Ascending aorta (tissue), 2 donors: ENCODE data around the gene NEXMIF. TPM values are rescaled to one million over a fixed set of nuclear protein-coding genes. Genes with fewer than 3 reads are reported as not detected.
"Not testable (repeated sequence)": the region's sequence is repeated elsewhere in the genome, so short reads cannot be mapped to it uniquely, and the experiment has no call there.

Experiments
- DNase-seq, 2 donors: peaks; one replicate each; pipeline ENCODE4 v3.0.0-alpha.2; 2019; ENCODE audit warnings: low spot score in 2 of 2
- H3K27ac ChIP-seq, 2 donors: fragments of 200-600 bp; sonication (generic); one replicate each; pipeline ENCODE4 v1.5.1; 2016 to 2017; ENCODE audit warnings: mild to moderate bottlenecking in 1 of 2
- H3K27me3 ChIP-seq: fragments of 200-600 bp; sonication (generic); one replicate; pipeline ENCODE4 v1.5.1; 2017
- H3K36me3 ChIP-seq, 2 donors: fragments of 200-600 bp; sonication (generic); one replicate each; pipeline ENCODE4 v1.5.1; 2016
- H3K4me1 ChIP-seq, 2 donors: fragments of 200-600 bp; sonication (generic); one replicate each; pipeline ENCODE4 v1.5.1; 2016 to 2017; ENCODE audit warnings: mild to moderate bottlenecking in 1 of 2
- H3K4me3 ChIP-seq, 2 donors: fragments of 200-600 bp; sonication (generic); one replicate each; pipeline ENCODE4 v1.5.1; 2016 to 2017; ENCODE audit warnings: mild to moderate bottlenecking in 1 of 2
- H3K9me3 ChIP-seq, 2 donors: fragments of 200-600 bp; sonication (generic); one replicate each; pipeline ENCODE4 v1.5.1; 2016
- intact Hi-C: fragments of 100-400 bp; cut with DNase I; formaldehyde crosslinking; loops from one replicate; pipeline ENCODE4 v1.15.1; 2023
- total RNA-seq: library from RNA; depleted of rRNA; stranded (reverse); fragments of >200 nt; gene quantifications from one replicate; pipeline ENCODE4 v1.1.0, GENCODE V29; 2016
- TF ChIP-seq, protein P1 (sequence below), 3 experiments: fragments of 200-600 bp in 2 of 3; fragments of 450-650 bp in 1 of 3; sonication (generic) in 2 of 3; IDR thresholded peaks; one replicate each; pipeline ENCODE4 v1.5.1; 2016 to 2019; ENCODE audit warnings: antibody characterized with exemption in 3 of 3, mild to moderate bottlenecking in 1 of 3, moderate library complexity in 1 of 3

The NEXMIF gene
- total RNA-seq, 1 donor from 2014 or later, result 0.53 TPM

DNA sequence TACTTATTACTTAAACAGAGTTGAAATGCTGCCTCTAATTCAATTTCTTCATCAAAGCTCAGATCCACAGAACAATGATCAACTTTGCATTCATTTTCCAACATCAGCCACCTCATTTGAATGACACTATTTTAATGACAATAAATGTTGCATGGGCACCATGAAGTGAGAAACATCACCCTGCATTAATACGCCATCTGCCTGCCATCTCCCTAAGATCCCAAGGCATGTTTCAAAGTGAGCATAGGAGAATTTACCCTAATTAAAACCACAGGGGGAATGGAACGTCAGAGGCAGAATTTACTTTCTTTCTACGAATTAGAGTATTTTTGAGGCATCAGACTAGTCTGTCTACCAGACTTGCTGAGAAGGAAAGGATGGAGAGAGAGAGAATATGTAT lies 32.7 kb downstream of the NEXMIF start:
- no peak overlapping the region for H3K4me3 ChIP-seq
- H3K36me3 ChIP-seq, result no peaks in the 10 kb centered on the region
- H3K9me3 ChIP-seq, result no peaks in the 10 kb centered on the region
- no peak overlapping the region for H3K27ac ChIP-seq
- intact Hi-C loops, result no loop called here
- no peak for DNase-seq
- TF ChIP-seq, protein P1, sequence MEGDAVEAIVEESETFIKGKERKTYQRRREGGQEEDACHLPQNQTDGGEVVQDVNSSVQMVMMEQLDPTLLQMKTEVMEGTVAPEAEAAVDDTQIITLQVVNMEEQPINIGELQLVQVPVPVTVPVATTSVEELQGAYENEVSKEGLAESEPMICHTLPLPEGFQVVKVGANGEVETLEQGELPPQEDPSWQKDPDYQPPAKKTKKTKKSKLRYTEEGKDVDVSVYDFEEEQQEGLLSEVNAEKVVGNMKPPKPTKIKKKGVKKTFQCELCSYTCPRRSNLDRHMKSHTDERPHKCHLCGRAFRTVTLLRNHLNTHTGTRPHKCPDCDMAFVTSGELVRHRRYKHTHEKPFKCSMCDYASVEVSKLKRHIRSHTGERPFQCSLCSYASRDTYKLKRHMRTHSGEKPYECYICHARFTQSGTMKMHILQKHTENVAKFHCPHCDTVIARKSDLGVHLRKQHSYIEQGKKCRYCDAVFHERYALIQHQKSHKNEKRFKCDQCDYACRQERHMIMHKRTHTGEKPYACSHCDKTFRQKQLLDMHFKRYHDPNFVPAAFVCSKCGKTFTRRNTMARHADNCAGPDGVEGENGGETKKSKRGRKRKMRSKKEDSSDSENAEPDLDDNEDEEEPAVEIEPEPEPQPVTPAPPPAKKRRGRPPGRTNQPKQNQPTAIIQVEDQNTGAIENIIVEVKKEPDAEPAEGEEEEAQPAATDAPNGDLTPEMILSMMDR (IDR thresholded peaks at IDR 0.05), result no peak
- no peaks in the 10 kb centered on the region for H3K27me3 ChIP-seq
- H3K4me1 ChIP-seq, result no peaks in the 10 kb centered on the region

DNA sequence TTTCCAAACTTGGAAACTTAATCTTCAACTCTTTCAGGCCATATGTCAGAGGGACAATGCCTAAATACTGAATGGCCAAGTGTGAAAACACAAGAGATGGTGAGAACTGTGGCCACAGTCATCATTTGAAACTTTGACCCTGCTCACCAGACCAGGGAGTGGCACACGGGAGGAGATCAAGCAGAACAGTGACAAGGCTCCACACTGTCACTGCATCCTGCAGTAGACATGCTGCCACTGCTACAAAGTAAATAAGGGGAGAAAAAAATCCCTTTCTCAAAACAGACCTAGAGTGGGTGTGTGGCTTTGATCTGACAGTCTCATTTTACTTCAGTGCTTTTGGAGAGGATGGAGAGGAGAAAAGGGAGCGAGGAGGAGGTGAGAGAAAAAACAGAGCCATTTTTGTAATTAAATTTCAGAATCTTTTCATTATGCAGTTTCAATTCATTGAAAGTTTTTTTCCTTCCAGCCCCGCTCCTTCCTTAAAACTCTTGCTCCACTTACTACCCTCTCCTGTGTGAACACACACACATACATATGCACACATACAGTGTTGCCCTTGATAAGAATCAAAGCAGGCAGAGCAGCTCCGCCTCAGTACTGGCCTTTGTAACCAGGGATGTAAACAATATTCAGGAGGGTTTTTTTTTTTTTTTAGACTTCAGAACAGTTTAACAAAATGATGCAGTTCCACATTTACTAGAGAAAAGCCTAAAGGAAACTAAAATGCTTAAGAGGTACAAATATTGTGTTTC lies 34.4 kb downstream of the NEXMIF start:
- Histone ChIP-seq H3K4me1 (no peaks in the 10 kb centered on the region), H3K4me3 (no peak overlapping the region), H3K27me3 (no peaks in the 10 kb centered on the region), H3K27ac (no peak overlapping the region), H3K9me3 (peaks cover 0 to under 1% of the 10 kb centered on the region in 2 donors), H3K36me3 (no peaks in the 10 kb centered on the region)
- TF ChIP-seq, protein P1 (IDR thresholded peaks at IDR 0.05), result no peak
- intact Hi-C loops, result no loop called here
- DNase-seq, result no peak

DNA sequence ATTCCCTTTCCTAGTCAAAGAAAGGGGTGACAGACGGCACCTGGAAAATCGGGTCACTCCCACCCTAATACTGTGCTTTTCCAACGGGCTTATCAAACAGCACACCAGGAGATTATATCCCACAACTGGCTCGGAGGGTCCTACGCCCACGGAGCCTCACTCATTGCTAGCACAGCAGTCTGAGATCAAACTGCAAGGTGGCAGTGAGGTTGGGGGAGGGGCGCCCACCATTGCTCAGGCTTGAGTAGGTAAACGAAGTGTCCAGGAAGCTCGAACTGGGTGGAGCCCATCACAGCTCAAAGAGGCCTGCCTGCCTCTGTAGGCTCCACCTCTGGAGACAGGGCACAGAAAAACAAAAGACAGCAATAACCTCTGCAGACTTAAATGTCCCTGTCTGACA lies 42.9 kb downstream of the NEXMIF start:
- H3K4me1 ChIP-seq, H3K4me3 ChIP-seq, H3K27ac ChIP-seq, H3K27me3 ChIP-seq, intact Hi-C loops, H3K9me3 ChIP-seq, DNase-seq, H3K36me3 ChIP-seq: not testable (repeated sequence)

DNA sequence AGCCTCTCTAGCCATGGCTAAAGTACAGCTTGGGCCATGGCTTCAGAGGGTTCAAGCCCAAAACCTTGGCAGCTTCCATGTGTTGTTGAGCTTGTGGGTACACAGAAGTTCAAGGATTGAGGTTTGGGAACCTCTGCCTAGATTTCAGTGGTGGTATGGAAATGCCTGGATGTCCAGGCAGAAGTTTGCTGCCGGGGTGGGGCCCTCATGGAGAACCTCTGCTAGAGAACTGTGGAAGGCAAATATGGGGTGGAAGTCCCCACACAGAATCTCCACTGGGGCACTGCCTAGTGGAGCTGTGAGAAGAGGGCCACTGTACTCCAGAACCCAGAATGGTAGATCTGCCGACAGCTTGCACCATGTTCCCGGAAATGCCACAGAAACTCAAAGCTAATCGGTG lies 59.5 kb downstream of the NEXMIF start:
- intact Hi-C loops, result no loop called here
- Histone ChIP-seq H3K27me3 (no peaks in the 10 kb centered on the region), H3K9me3 (peaks cover 19 to 91% of the 10 kb centered on the region in 2 donors), H3K27ac (no peak overlapping the region), H3K4me1 (no peaks in the 10 kb centered on the region), H3K4me3 (no peak overlapping the region), H3K36me3 (no peaks in the 10 kb centered on the region)
- no peak for DNase-seq
- TF ChIP-seq, protein P1 (IDR thresholded peaks at IDR 0.05), result no peak

DNA sequence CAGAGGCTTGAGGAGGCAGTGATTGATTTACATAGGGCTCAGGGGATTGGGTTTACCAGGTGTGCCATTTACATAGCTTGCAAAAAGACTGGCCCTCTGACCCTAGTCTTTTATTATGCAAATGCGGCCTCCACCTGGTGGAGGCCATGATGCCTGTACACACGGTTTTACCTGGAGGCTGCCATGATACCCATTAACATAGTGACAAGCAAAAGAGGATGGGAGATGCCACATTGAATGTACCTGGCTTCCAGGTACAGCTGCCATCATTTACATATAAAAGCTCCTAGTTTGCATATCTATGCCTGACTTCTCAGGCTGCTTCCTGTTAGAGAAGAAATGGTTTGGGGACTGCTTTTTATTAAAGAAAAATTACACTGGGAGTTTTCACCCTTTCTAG lies 72.0 kb downstream of the NEXMIF start:
- TF ChIP-seq, protein P1 (IDR thresholded peaks at IDR 0.05), result no peak
- Histone ChIP-seq H3K4me3 (no peak overlapping the region), H3K27me3 (no peaks in the 10 kb centered on the region), H3K4me1 (no peaks in the 10 kb centered on the region), H3K9me3 (peaks cover 34 to 91% of the 10 kb centered on the region in 2 donors), H3K36me3 (no peaks in the 10 kb centered on the region), H3K27ac (no peak overlapping the region)
- intact Hi-C loops, result no loop called here
- DNase-seq, result no peak

DNA sequence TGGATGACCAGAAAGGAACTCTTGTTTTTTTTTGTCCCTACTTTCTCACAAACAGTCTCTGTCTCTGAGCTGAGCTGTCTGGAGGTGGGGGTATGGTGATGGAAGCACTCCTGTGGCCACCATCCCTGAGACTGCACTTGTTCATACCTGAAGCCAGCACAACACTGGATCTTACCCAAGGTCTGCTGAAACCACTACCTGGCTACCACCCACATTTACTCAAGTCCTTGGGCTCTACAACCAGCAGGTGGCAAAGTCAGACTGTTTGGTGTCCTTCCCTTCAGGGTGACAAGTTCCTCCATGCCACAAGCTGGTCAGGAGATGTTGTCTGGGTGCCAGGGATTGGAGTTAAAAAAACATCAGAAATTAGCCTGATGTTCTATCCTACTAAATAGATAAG lies 89.7 kb downstream of the NEXMIF start:
- no peak for DNase-seq
- H3K27me3 ChIP-seq, result no peaks in the 10 kb centered on the region
- H3K36me3 ChIP-seq, result no peaks in the 10 kb centered on the region
- H3K27ac ChIP-seq, result no peak overlapping the region
- intact Hi-C loops, result no loop called here
- no peaks in the 10 kb centered on the region for H3K4me1 ChIP-seq
- TF ChIP-seq, protein P1 (IDR thresholded peaks at IDR 0.05), result no peak
- H3K4me3 ChIP-seq, result no peak overlapping the region
- H3K9me3 ChIP-seq, result peaks cover 0 to 15% of the 10 kb centered on the region in 2 donors

DNA sequence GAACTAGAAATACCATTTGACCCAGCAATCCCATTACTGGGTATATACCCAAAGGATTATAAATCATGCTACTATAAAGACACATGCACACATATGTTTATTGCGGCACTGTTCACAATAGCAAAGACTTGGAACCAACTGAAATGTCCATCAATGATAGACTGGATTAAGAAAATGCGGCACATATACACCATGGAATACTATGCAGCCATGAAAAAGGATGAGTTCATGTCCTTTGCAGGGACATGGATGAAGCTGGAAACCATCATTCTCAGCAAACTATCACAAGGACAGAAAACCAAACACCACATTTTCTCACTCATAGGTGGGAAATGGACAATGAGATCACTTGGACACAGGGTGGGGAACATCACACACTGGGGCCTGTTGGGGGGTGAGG lies 105.5 kb downstream of the NEXMIF start:
- H3K9me3 ChIP-seq, result peaks cover 0 to 35% of the 10 kb centered on the region in 2 donors
- H3K27me3 ChIP-seq, H3K27ac ChIP-seq, DNase-seq, H3K36me3 ChIP-seq, H3K4me3 ChIP-seq, H3K4me1 ChIP-seq, intact Hi-C loops: not testable (repeated sequence)
